Germinal center (tissue), 1 donor: ENCODE measurements around the gene HECTD3.
A peak's percentile ranks its signal among the peaks of the same experiment; 100 is the strongest.
"Not testable (repeated sequence)": the region's sequence is repeated elsewhere in the genome, so short reads cannot be mapped to it uniquely, and the experiment has no call there.

Experiments used
- DNase-seq: peaks from one replicate; pipeline ENCODE4 v3.0.0; 2012; ENCODE audit warnings: mixed read lengths, low spot score

HECTD3 gene

GRCh38 chr1:45014321-45015028 lies 3.4 kb upstream of the HECTD3 start:
- DNase-seq = peak; percentile 79

GRCh38 chr1:45013551-45014209 lies 2.6 kb upstream of the HECTD3 start:
- no peak for DNase-seq

- no peak for DNase-seq
Measured at GRCh38 chr1:45012639-45013278, 1.6 kb upstream of the HECTD3 start.

DNA sequence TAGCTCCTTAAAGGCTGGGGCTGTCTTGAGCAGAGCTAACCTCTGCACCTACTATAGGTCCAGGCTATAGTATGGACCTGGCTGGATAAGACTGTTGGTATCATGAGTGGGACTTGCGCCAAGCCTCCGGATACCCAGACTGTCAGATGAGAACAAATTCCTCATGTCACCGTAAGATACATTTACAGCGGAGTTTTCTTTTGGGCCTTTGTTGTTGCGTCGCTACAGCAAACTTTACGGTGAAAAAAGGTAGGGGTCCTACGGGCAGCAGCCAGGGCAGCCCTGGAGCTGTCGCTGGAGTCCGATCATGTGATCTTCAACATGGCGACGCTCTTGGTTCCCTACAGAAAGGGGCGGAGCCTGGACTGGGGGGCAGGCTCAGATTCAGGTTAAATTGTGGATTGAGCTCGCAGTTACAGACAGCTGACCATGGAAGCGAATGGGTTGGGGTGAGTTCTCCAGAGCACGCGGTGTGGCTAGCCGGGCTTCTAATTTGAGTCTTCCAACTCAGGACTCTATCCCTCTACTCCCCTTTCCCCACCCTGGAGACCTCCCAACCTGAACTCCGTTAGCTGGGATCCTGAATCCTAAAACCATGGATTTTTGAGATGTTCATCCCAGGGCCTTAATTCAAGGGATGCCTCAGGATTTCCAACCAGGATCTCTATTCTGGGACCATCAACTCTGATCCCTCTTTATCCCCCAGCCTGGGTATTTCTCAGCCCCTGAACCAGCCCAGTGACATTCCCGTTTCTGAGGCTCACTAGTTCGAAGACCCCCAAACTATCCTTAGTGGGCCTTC lies 914 bp upstream of the HECTD3 start, which contains the start of gene UROD:
Gene UROD (plus strand): TSS at position 418 of the 802 bp plus-strand sequence. CDS start 12 bp downstream, at position 430.
- DNase-seq = peak; percentile 95

DNA sequence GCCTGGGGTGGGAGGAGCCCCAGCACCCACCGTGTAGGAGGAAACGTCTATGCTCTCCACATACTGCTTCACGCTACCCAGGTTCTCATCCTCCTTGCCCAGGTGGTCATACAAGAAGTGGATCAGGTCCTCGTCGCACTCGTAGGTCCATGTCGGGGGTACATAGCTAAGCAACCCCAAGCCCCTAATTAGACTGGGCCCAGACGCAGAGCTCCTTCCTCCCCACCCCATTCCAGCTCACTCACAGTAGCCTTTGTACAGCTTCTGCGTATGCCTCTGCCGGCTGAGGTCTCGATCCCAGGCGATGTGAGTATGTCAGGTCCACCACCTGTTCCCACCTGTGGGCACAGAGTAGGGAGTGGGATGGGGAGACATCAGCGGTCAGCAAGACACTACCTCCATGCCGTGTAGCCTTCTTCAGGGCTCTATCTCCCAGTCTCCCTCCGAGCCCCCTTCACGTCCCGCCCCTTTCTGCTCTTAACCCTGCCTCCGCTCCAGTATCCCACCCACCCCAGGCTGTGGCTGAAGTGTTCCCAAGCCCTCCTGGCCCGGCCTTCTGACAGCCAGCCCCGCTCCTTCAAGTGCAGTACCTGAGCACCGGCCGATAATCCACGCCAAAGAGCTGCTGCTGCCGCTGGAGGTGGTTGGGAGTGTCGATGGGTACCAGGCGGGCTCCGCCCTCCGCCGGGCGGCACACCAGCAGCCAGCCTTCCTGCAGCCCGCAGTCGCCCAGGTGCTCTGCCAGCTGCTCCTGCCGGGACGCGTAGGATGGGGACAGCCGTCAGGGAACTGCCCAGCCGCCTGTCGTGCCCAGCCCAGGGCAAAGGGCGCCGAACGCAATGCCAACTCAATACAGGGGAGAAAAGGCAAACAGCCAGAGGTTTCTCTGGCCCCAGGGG lies 919 bp downstream of the HECTD3 start:
- DNase-seq = peak; percentile 43

DNA sequence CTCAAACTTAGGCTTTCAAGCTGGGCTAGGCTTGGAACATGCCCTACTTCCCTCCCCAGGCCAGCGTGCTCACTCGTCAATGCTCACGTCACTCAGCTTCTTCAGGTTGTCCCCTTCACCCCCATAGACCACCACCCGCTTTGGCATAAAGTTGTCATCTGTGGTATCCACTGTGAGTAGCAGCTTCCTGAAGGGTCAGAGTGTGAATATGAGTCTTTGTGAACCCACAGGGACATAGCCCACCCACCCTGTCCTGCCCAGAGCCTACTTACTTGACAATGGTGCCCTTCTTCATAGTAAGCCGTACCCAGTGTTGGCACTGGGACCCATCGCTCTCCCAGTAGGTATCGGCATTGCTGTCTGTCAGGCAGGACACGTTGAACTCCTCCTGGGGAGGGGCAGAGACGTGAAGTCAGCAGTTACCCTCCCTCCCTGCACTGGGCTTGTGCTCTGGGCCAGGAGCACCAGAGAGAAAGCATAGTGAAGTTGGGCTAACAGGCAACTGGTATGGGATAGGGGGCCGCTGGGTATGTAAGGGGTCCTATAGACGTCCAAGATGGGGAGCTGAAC lies 1.7 kb downstream of the HECTD3 start:
- no peak for DNase-seq

DNA sequence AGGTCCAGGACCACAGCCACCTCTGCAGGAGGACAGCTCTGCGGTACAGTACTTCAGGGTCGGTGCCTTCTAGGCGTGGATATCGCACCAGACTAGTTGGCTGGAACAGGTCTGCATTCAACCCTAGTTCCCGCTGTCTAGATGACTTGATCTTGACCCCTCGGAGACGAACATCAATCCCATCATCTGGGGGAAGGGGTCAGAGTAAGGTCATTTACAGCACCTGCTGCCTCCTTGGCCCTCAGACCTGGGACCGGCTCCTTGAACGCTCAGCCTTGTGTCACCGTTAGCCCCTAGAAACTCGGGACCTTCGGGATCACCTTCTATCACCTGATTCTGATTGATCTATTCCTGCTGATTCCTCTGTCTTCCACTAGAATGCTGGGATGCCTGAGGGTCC lies 2.6 kb downstream of the HECTD3 start:
- DNase-seq = no peak

GRCh38 chr1:45008076-45008475 lies 3.0 kb downstream of the HECTD3 start:
- no peak for DNase-seq

- no peak for DNase-seq
Measured at GRCh38 chr1:45007311-45007710, 3.8 kb downstream of the HECTD3 start.

DNA sequence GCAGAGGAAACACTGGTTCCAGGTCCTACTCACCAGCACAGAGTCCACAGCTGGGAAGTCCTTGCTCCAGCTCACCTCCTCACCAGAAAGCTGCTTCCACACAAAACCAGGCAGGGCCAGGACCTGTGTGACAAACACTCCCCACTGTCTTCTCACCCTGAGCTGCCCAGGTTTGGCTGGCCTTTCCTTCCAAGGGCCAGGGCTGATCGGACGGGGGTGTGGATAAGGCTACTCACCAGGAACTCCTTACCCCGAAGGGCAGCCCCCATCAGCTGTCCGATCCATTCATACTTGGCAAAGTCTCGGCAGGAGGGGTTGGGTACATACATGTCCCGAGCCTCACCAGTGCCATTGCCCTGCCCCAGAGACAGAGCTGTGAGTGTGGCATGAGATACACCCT lies 5.4 kb downstream of the HECTD3 start:
- no peak for DNase-seq

- no peak for DNase-seq
Measured at GRCh38 chr1:45004281-45004920, 6.7 kb downstream of the HECTD3 start.

- DNase-seq = no peak
Measured at GRCh38 chr1:45003741-45004140, 7.4 kb downstream of the HECTD3 start.

DNA sequence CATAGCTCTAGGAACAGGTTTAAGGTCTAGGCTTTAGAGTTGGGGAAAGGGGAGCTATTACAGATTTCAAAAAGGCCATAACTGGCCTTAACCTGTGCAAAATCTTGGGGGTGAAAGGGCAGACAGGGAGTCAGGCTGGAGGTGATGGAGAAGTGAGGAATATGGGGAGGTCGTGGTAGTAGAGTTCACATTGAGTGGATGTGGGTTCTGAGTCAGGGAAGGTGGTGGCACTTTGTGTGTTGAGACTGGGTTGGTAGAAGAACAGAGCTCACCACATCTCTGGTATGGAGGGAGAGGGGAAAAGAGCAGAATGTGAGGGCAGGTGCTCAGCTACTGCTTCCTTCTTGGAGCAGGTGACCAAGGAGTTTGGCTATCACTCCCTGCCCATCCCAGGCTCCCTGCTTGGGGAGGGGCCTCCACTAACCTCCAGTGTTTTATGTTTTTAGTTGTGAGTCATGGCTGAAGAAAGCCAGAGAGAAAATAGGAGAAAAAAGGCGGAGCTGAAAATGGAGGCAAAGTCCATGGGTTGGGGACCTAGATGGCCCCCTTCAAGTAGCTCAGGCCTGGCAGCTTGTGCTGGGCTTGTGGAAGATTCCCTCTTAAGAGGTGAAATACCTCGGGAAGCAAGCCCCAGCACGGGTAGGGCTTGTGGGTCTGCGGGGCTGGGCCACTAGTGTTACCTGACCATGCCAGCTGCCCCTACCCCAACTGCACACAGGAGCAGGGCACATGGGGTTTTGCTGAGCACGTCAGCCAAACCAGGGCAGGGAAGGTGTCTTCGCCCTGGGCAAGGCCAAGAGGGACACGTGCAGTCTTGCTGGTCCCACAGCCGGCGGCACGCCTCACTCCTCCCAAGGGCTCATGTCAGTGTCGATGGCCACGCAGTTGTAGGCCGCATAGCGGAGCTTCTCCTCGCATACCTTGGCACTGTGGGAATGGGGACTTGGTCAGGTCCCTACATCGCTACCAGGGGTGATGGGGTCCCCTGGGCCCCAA lies 8.2 kb downstream of the HECTD3 start:
- DNase-seq = no peak

- not testable (repeated sequence) for DNase-seq
Measured at GRCh38 chr1:45001576-45001975, 9.5 kb downstream of the HECTD3 start.

DNA sequence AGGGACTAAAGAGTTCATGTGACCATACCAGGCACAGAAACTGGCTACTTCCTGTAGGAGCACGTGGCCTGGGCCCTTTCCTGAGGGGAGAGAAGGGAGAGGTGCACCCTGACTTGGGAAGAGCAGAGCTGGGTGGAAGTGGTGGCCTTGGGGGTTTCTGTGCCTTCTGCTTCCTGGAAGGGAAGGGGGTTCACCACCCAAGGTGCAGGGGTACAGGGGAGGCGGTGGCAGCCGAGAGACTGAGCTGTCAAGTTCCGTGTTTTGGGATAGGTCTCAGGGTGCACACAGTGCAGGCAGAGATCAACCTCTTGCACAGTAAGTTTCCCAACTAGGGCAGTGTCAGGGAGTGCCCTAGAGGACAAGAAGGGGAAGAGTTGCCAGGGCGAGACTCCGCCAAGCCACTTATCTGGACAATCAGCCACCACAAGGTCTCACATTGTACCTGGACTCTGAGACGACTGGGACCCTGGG lies 10.1 kb downstream of the HECTD3 start:
- no peak for DNase-seq

DNA sequence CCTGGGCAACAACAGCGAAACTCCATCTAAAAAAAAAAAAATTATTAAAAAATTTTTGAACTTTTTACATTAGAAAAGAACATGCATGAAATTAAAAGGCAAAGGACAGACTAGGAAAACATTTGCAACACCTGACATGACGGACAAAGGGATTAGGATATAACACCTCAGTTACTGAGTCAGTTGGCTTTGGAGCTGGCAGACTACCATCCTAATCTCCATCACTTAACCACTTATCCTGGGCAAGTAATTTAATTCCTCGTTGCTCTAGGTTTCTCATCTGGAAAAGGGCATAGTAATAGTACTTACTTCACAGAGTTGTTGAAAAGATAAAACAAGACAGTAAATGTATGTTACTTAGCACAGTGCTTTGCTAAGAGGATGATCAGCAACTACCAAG lies 11.9 kb downstream of the HECTD3 start:
- DNase-seq = no peak

- no peak for DNase-seq
Measured at GRCh38 chr1:44995467-44996238, 15.5 kb downstream of the HECTD3 start.

DNA sequence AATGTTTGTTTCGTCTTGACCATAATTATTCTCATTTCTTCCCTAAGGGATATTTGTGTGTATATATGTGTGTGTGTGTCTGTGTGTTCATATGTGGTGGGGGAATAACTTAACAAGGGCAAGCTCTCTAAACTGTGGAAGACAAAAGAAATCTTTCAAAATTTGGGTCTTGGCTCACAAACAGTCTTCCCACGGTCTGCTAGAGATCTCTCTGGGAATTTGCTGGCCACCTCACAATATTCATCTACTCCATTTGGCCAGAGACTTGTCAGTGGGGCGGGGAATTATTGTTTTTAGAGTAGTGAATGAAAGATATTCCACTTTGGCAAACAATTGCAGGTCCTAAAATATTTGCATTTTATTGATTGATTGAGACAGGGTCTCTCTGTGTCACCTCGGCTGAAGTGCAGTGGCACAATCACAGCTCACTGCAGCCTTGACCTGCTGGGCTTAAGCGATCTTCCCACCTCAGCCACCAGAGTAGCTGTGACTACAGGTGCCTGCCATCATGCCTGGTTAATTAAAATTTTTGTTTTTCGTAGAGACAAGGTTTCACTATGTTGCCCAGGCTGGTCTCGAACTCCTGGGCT lies 16.7 kb downstream of the HECTD3 start:
- no peak for DNase-seq
